ENCODE results near the gene BRD3OS. TPM values are rescaled to one million over a fixed set of nuclear protein-coding genes. Genes with fewer than 3 reads are reported as not detected.

Gene BRD3OS
- 10 to 100 TPM; 12.6 to 14.0 TPM for total RNA-seq

GRCh38 chr9:134024828-134025605 is at the start of gene BRD3OS:
Gene BRD3OS (plus strand): TSS chr9:134025481. CDS start chr9:134026748, 1,267 bp downstream.

GRCh38 chr9:133991964-133992779 is 33.1 kb upstream of the BRD3OS start, which contains the start of gene VAV2:
Gene VAV2 (minus strand): TSS chr9:133992324. CDS start chr9:133992278, 46 bp downstream.

DNA sequence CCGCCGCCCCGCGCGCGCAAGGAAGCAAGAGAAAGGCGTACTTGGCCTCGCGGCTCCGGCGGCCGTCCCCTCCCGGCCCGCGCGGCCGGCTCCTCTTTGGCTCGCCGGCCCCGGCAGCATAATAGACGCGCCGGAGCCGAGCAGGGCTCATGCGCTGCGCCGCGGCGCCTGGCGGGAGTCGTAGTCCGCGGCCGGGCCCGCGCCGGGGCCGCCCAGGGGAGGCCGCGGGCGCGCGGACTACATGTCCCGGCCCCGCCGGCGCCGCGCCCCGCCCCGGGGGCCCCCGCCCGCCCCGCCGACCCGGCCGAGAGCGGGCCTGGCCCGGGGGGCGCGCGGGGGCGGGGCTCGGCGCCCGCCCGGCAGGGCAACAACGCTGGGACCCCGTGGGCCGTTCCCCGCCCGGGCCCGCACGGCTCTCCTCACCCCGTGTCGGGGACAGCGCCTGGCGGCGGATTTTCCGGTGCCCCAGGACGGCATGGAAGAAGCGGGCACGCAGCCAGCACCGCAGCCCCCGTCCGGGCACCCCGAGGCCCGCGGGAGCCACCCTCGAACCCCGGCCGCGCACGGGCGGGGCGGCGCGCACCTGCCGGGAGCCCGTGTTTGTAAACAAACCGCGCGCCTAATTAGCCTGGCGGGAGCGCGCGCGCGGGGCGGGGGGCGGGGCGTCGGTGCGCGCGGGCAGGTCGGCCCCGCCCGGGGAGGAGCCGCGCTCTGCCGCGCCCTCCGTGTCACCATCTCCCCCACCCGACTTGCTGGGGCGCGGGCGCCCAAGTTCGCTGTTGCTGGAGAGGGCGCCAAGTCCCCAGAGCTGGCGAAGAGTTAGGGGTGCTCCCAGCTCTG is 42.8 kb downstream of the BRD3OS start, which contains the start of gene BRD3:
Gene BRD3 (minus strand): TSS at position 123 of the 840 bp plus-strand sequence. CDS start 14,549 bp downstream, outside the sequence.

Other genes with a start within 250 kb of the BRD3OS start
- gene VAV2, start 33.2 kb upstream of the BRD3OS start, total RNA-seq = 1 to 10 TPM; 7.1 to 8.8 TPM
- gene BRD3, start 42.5 kb downstream of the BRD3OS start, total RNA-seq = 10 to 100 TPM; 39.9 to 45.2 TPM
- 10 to 100 TPM; 33.5 to 35.3 TPM for gene WDR5, start 110.6 kb downstream of the BRD3OS start, total RNA-seq
- 10 to 100 TPM; 22.7 to 23.4 TPM for gene RNU6ATAC, start 139.1 kb downstream of the BRD3OS start, total RNA-seq